SK-N-SH treated with all-trans-retinoic acid at 6 μM for 48 hours (cell line): Measurements from ENCODE around the gene HIVEP3.

Experiments
- ARNTL ChIP-seq: fragments of 450-650 bp; formaldehyde crosslinking; IDR thresholded peaks from 2 replicates; pipeline ENCODE4 v1.5.0; 2020; ENCODE audit warnings: low read depth, mild to moderate bottlenecking, moderate library complexity, borderline replicate concordance
- CSDC2 ChIP-seq: fragments of 250-450 bp; sonication (Bioruptor Pico); IDR thresholded peaks from 2 replicates; pipeline ENCODE4 v1.5.0; 2020; ENCODE audit warnings: mild to moderate bottlenecking, moderate library complexity
- ESRRG ChIP-seq: fragments of 250-450 bp; sonication (Bioruptor Pico); IDR thresholded peaks from 2 replicates; pipeline ENCODE4 v1.6.1; 2021; ENCODE audit warnings: mild to moderate bottlenecking
- GLIS3 ChIP-seq: fragments of 250-450 bp; sonication (Bioruptor Pico); IDR thresholded peaks from 2 replicates; pipeline ENCODE4 v1.5.0; 2020; ENCODE audit warnings: mild to moderate bottlenecking, moderate library complexity
- ISL1 ChIP-seq: fragments of 250-450 bp; sonication (Bioruptor Pico); IDR thresholded peaks from 2 replicates; pipeline ENCODE4 v2.1.2; 2022; ENCODE audit warnings: mild to moderate bottlenecking, moderate library complexity
- RARB ChIP-seq: fragments of 250-450 bp; sonication (Bioruptor Pico); IDR thresholded peaks from 2 replicates; pipeline ENCODE4 v1.8.0; 2021; ENCODE audit warnings: mild to moderate bottlenecking, moderate library complexity
- TOX ChIP-seq: fragments of 250-450 bp; sonication (Bioruptor Pico); IDR thresholded peaks from 2 replicates; pipeline ENCODE4 v1.8.0; 2021; ENCODE audit warnings: mild to moderate bottlenecking, moderate library complexity, borderline replicate concordance
- ZC3H10 ChIP-seq: fragments of 250-450 bp; sonication (Bioruptor Pico); IDR thresholded peaks from 2 replicates; pipeline ENCODE4 v1.5.1; 2021; ENCODE audit warnings: mild to moderate bottlenecking, moderate library complexity
- ZFP30 ChIP-seq: fragments of 450-650 bp; formaldehyde crosslinking; IDR thresholded peaks from 2 replicates; pipeline ENCODE4 v1.5.0; 2022; ENCODE audit warnings: mild to moderate bottlenecking, moderate library complexity
- ZNF70 ChIP-seq: fragments of 450-650 bp; formaldehyde crosslinking; IDR thresholded peaks from 2 replicates; pipeline ENCODE4 v1.5.0; 2020; ENCODE audit warnings: mild to moderate bottlenecking, moderate library complexity
- ZNF8 ChIP-seq: fragments of 450-650 bp; formaldehyde crosslinking; IDR thresholded peaks from 2 replicates; pipeline ENCODE4 v1.5.0; 2020; ENCODE audit warnings: mild to moderate bottlenecking, moderate library complexity
- TF ChIP-seq, protein P1 (sequence below): fragments of 250-450 bp; sonication (Bioruptor Pico); IDR thresholded peaks from 2 replicates; pipeline ENCODE4 v1.8.0; 2020; ENCODE audit warnings: mild to moderate bottlenecking, moderate library complexity, borderline replicate concordance
- TF ChIP-seq, protein P2 (sequence below): fragments of 250-450 bp; sonication (Bioruptor Pico); IDR thresholded peaks from 2 replicates; pipeline ENCODE4 v1.5.1; 2020; ENCODE audit warnings: low read depth, mild to moderate bottlenecking, moderate library complexity

GRCh38 chr1:41905093-41905675 lies 13.5 kb downstream of the HIVEP3 start:
- TF ChIP-seq ZNF70 = no peak
- TF ChIP-seq ZNF8 (CRISPR knock-in tag) = no peak
- TF ChIP-seq ESRRG (CRISPR knock-in tag) = no peak
- TF ChIP-seq CSDC2 (CRISPR knock-in tag) = no peak
- TF ChIP-seq, protein P1, sequence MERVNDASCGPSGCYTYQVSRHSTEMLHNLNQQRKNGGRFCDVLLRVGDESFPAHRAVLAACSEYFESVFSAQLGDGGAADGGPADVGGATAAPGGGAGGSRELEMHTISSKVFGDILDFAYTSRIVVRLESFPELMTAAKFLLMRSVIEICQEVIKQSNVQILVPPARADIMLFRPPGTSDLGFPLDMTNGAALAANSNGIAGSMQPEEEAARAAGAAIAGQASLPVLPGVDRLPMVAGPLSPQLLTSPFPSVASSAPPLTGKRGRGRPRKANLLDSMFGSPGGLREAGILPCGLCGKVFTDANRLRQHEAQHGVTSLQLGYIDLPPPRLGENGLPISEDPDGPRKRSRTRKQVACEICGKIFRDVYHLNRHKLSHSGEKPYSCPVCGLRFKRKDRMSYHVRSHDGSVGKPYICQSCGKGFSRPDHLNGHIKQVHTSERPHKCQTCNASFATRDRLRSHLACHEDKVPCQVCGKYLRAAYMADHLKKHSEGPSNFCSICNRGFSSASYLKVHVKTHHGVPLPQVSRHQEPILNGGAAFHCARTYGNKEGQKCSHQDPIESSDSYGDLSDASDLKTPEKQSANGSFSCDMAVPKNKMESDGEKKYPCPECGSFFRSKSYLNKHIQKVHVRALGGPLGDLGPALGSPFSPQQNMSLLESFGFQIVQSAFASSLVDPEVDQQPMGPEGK (CRISPR knock-in tag) = no peak
- TF ChIP-seq ARNTL (CRISPR knock-in tag) = no peak
- no peak for TF ChIP-seq ISL1 (CRISPR knock-in tag)
- no peak for TF ChIP-seq RARB (CRISPR knock-in tag)
- TF ChIP-seq, protein P2, sequence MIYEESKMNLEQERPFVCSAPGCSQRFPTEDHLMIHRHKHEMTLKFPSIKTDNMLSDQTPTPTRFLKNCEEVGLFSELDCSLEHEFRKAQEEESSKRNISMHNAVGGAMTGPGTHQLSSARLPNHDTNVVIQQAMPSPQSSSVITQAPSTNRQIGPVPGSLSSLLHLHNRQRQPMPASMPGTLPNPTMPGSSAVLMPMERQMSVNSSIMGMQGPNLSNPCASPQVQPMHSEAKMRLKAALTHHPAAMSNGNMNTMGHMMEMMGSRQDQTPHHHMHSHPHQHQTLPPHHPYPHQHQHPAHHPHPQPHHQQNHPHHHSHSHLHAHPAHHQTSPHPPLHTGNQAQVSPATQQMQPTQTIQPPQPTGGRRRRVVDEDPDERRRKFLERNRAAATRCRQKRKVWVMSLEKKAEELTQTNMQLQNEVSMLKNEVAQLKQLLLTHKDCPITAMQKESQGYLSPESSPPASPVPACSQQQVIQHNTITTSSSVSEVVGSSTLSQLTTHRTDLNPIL (CRISPR knock-in tag) = no peak
- no peak for TF ChIP-seq ZC3H10 (CRISPR knock-in tag)
- TF ChIP-seq GLIS3 (CRISPR knock-in tag) = no peak
- TF ChIP-seq ZFP30 (CRISPR knock-in tag) = no peak
- no peak for TF ChIP-seq TOX
